Upper lobe of left lung (tissue), 4 donors: ENCODE results near the gene TPM1.
"Not testable (repeated sequence)": the region's sequence is repeated elsewhere in the genome, so short reads cannot be mapped to it uniquely, and the experiment has no call there.

Experiments
- POLR2AphosphoS5 ChIP-seq, 2 donors: sonication (generic); formaldehyde crosslinking; IDR thresholded peaks; one replicate each; pipeline ENCODE4 v1.5.1; 2017; ENCODE audit warnings: antibody characterized with exemption in 2 of 2
- TF ChIP-seq, protein P1 (sequence below), 6 experiments: fragments of 450-650 bp in 4 of 6; fragments of 200-600 bp in 2 of 6; sonication (generic) in 2 of 6; IDR thresholded peaks; one replicate each; pipeline ENCODE4 v1.5.1; 2016 to 2019; ENCODE audit warnings: antibody characterized with exemption in 6 of 6

- TF ChIP-seq, protein P1, sequence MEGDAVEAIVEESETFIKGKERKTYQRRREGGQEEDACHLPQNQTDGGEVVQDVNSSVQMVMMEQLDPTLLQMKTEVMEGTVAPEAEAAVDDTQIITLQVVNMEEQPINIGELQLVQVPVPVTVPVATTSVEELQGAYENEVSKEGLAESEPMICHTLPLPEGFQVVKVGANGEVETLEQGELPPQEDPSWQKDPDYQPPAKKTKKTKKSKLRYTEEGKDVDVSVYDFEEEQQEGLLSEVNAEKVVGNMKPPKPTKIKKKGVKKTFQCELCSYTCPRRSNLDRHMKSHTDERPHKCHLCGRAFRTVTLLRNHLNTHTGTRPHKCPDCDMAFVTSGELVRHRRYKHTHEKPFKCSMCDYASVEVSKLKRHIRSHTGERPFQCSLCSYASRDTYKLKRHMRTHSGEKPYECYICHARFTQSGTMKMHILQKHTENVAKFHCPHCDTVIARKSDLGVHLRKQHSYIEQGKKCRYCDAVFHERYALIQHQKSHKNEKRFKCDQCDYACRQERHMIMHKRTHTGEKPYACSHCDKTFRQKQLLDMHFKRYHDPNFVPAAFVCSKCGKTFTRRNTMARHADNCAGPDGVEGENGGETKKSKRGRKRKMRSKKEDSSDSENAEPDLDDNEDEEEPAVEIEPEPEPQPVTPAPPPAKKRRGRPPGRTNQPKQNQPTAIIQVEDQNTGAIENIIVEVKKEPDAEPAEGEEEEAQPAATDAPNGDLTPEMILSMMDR (IDR thresholded peaks at IDR 0.05), result not testable (repeated sequence)
- TF ChIP-seq POLR2AphosphoS5 (IDR thresholded peaks at IDR 0.05), result not testable (repeated sequence)
Measured at GRCh38 chr15:63105354-63105753, 62.8 kb downstream of the TPM1 start.
